Trophoblast cell (in vitro differentiated cells and primary cell): ENCODE results near the gene KLHL6.
A peak's percentile ranks its signal among the peaks of the same experiment; 100 is the strongest.

Experiments
- DNase-seq, 2 donors: peaks; one replicate each; pipeline ENCODE4 v3.0.0-alpha.2; 2016
- H2AFZ ChIP-seq: 2 replicates; pipeline ENCODE4 v1.6.1; 2013; ENCODE audit warnings: low read length, moderate library complexity, mild to moderate bottlenecking; ENCODE audit not compliant: insufficient read depth, poor library complexity
- H2AK5ac ChIP-seq: 2 replicates; pipeline ENCODE4 v1.6.1; 2013; ENCODE audit warnings: mild to moderate bottlenecking, low read length
- H2BK120ac ChIP-seq: 2 replicates; pipeline ENCODE4 v1.6.1; 2013; ENCODE audit warnings: low read length, mild to moderate bottlenecking, moderate library complexity; ENCODE audit not compliant: insufficient read depth, poor library complexity
- H2BK12ac ChIP-seq: 2 replicates; pipeline ENCODE4 v1.6.1; 2013; ENCODE audit warnings: mild to moderate bottlenecking, low read length, moderate library complexity
- H2BK5ac ChIP-seq: 2 replicates; pipeline ENCODE4 v1.6.1; 2013; ENCODE audit warnings: low read length, low read depth, moderate library complexity, mild to moderate bottlenecking; ENCODE audit not compliant: poor library complexity
- H3K14ac ChIP-seq: 2 replicates; pipeline ENCODE4 v1.6.1; 2013; ENCODE audit warnings: mild to moderate bottlenecking, low read length
- H3K18ac ChIP-seq: 2 replicates; pipeline ENCODE4 v1.6.1; 2013; ENCODE audit warnings: mild to moderate bottlenecking, low read length
- H3K23ac ChIP-seq: 2 replicates; pipeline ENCODE4 v1.6.1; 2013; ENCODE audit warnings: low read length
- H3K27ac ChIP-seq: 2 replicates; pipeline ENCODE4 v1.5.1; 2013; ENCODE audit warnings: low read depth, mild to moderate bottlenecking, inconsistent platforms, low read length, moderate library complexity
- H3K27me3 ChIP-seq: 2 replicates; pipeline ENCODE4 v1.6.1; 2013; ENCODE audit warnings: inconsistent platforms, mild to moderate bottlenecking, low read length, moderate library complexity; ENCODE audit not compliant: insufficient read depth
- H3K36me3 ChIP-seq, 2 experiments: 1 replicate in 1 of 2; 2 replicates in 1 of 2; pipeline ENCODE4 v1.6.1; 2013; ENCODE audit warnings: low read length in 2 of 2, mild to moderate bottlenecking in 2 of 2, moderate library complexity in 1 of 2; ENCODE audit not compliant: insufficient read depth in 2 of 2, control insufficient read depth in 1 of 2
- H3K4ac ChIP-seq: 2 replicates; pipeline ENCODE4 v1.6.1; 2013; ENCODE audit warnings: low read depth, mild to moderate bottlenecking, low read length, moderate library complexity
- H3K4me1 ChIP-seq, 2 experiments: 1 replicate in 1 of 2; 2 replicates in 1 of 2; pipeline ENCODE4 v1.6.1; 2013; ENCODE audit warnings: low read length in 2 of 2, mild to moderate bottlenecking in 2 of 2, moderate library complexity in 1 of 2; ENCODE audit not compliant: insufficient read depth in 2 of 2, control insufficient read depth in 1 of 2
- H3K4me2 ChIP-seq: 2 replicates; pipeline ENCODE4 v1.6.1; 2013; ENCODE audit warnings: inconsistent platforms, mild to moderate bottlenecking, low read length, moderate library complexity
- H3K4me3 ChIP-seq: 2 replicates; pipeline ENCODE4 v1.5.1; 2013; ENCODE audit warnings: mild to moderate bottlenecking, low read depth, low read length, inconsistent platforms
- H3K79me1 ChIP-seq: one replicate; pipeline ENCODE4 v1.6.1; 2013; ENCODE audit warnings: low read length
- H3K79me2 ChIP-seq: 2 replicates; pipeline ENCODE4 v1.6.1; 2013; ENCODE audit warnings: low read length, mild to moderate bottlenecking; ENCODE audit not compliant: control insufficient read depth, insufficient read depth, poor library complexity
- H3K9ac ChIP-seq: 2 replicates; pipeline ENCODE4 v1.6.1; 2013; ENCODE audit warnings: mild to moderate bottlenecking, low read length
- H3K9me3 ChIP-seq: 2 replicates; pipeline ENCODE4 v1.6.1; 2013; ENCODE audit warnings: low read depth, mild to moderate bottlenecking, control low read depth, inconsistent platforms, low read length; ENCODE audit not compliant: insufficient read depth
- H4K12ac ChIP-seq: 2 replicates; pipeline ENCODE4 v1.6.1; 2013; ENCODE audit warnings: low read depth, mild to moderate bottlenecking, low read length, moderate library complexity
- H4K8ac ChIP-seq: 2 replicates; pipeline ENCODE4 v1.6.1; 2013; ENCODE audit warnings: low read depth, mild to moderate bottlenecking, low read length, moderate library complexity
- H4K91ac ChIP-seq: one replicate; pipeline ENCODE4 v1.6.1; 2013; ENCODE audit warnings: low read depth, mild to moderate bottlenecking, low read length, moderate library complexity
- WGBS: extraction: QIAGEN DNeasy Blood & Tissue Kit; methylation state at CpG from one replicate; pipeline ENCODE4 v1.1.7; 2013; ENCODE audit warnings: missing lambda C conversion rate; ENCODE audit not compliant: insufficient read length, insufficient coverage; ENCODE audit errors: extremely low coverage; 5-methylcytosine and 5-hydroxymethylcytosine counted together

Gene KLHL6

DNA sequence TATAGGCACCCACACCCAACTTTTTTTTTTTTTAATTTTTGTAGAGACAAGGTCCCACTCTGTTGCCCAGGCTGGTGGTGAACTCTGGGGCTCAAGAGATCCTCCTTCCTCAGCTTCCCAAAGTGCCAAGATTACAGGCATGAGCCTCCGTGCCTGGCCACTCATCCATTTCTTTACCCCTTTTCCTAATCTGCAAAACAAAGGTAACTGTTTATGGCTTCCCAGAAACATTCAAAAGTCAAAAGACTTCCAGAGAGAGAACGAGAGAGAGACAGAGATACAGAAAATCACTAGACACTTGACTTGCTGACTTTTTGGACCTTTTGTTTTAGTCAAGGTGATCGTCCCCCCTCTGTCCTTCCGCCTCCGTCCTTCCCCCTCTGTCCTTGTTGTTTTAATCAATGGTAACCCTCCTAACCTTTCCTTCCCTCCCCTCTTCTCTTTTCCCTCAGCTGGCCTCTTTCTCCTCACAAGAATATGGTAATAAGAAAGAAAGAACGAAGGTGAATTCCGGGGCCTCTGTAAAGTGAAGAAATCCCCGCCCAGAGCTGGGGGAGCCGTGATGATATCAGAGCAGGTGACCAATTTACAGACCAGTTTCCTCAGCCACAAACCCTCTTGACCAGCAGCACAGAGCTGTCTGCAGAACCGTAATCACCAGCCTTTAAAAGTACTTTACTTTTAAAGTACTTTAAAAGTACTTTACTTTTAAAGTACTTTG is 21.9 kb downstream of the KLHL6 start:
- WGBS: no CpG with 5 or more reads among the region's 10 CpGs
- no peak overlapping the region for H3K14ac ChIP-seq
- H3K9ac ChIP-seq: no peak overlapping the region
- H2BK12ac ChIP-seq: no peak overlapping the region
- H4K91ac ChIP-seq: no peak overlapping the region
- H3K27ac ChIP-seq: no peak overlapping the region
- H3K4me3 ChIP-seq: no peak overlapping the region
- no peak overlapping the region for H3K4ac ChIP-seq
- H3K36me3 ChIP-seq: no peaks in the 10 kb centered on the region
- no peak overlapping the region for H4K8ac ChIP-seq
- H3K79me1 ChIP-seq: no peaks in the 10 kb centered on the region
- H3K23ac ChIP-seq: no peak overlapping the region
- H2AK5ac ChIP-seq: no peak overlapping the region
- no peak overlapping the region for H2BK5ac ChIP-seq
- no peaks in the 10 kb centered on the region for H3K27me3 ChIP-seq
- H3K9me3 ChIP-seq: no peaks in the 10 kb centered on the region
- no peak overlapping the region for H4K12ac ChIP-seq
- no peak overlapping the region for H2BK120ac ChIP-seq
- H3K18ac ChIP-seq: no peak overlapping the region
- peaks cover 0 to 2% of the 10 kb centered on the region in 2 experiments for H3K4me1 ChIP-seq
- H2AFZ ChIP-seq: no peak overlapping the region
- peak; percentile 49 to 60 for DNase-seq
- no peaks in the 10 kb centered on the region for H3K79me2 ChIP-seq
- H3K4me2 ChIP-seq: peak overlapping the region; percentile 18

DNA sequence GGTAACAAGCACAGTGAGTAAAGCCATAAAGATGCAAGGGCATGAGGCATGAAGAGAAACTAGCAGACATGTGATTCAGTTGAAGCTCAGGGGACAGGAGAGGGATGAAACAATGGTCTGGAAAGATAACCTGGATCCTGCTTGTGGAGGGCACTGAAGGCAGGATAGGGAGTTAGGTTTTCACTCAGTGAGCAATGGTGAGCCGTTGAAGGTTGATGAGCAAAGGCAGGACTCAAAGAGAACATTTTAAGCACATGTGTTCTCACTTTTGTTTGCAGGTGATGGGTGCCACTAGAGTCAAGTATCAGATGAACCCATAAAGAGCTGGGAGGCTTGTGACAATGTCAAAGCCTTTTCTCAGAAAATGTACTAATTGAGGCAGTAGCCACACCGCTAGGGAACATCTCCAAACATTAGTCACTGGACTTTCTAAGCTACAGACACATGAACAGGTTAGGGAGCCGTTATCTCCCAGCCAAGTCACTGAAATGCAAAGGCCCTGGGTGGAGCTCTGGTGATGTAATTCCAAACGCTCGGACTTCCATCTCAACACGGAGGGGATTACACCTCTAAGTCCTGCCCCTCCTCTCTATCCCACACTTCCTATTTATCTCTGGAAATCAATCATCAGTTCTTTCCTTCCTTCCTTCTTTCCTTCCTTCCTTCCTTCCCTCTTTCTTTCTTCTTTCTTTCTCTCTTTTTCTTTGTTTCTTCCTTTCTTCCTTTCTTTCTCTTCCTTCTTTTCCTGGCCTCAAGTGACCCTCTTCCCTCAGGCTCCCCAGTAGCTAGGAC is 22.7 kb downstream of the KLHL6 start:
- Histone ChIP-seq H4K91ac (no peak overlapping the region), H3K4me1 (peaks cover 0 to 2% of the 10 kb centered on the region in 2 experiments), H3K9ac (no peak overlapping the region), H3K4me2 (no peak overlapping the region), H4K8ac (no peak overlapping the region), H3K18ac (no peak overlapping the region), H3K9me3 (no peaks in the 10 kb centered on the region), H2BK5ac (no peak overlapping the region), H2AFZ (no peak overlapping the region), H3K4ac (no peak overlapping the region), H3K27ac (no peak overlapping the region), H2AK5ac (no peak overlapping the region), H3K27me3 (no peaks in the 10 kb centered on the region), H3K14ac (no peak overlapping the region), H2BK120ac (no peak overlapping the region), H3K36me3 (no peaks in the 10 kb centered on the region), H3K79me1 (no peaks in the 10 kb centered on the region), H3K23ac (no peak overlapping the region), H4K12ac (no peak overlapping the region), H2BK12ac (no peak overlapping the region), H3K4me3 (no peak overlapping the region), H3K79me2 (no peaks in the 10 kb centered on the region)
- WGBS: no CpG with 5 or more reads among the region's 6 CpGs
- DNase-seq: peak; percentile 70

DNA sequence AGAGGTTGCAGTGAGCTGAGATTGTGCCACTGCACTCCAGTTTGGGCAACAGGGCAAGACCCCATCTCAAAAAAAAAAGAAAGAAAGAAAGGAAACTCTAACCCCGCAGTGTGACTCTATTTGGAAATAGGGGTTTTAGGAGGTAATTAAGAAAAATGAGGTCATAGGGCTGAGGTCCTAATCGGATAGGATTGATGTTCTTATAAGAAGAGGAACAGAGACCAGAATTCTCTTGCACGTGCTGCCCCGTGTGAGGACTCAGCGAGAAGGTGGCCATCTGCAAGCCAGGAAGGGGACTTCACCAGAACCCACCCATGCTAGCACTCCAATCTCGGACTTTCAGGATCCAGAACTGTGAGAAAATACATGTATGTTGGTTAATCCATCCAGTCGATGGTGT is 25.8 kb downstream of the KLHL6 start:
- no peak overlapping the region for H4K8ac ChIP-seq
- no peaks in the 10 kb centered on the region for H3K79me1 ChIP-seq
- no peak for DNase-seq
- H3K9ac ChIP-seq: no peak overlapping the region
- H2AFZ ChIP-seq: no peak overlapping the region
- H3K4ac ChIP-seq: no peak overlapping the region
- H3K14ac ChIP-seq: no peak overlapping the region
- no peak overlapping the region for H2BK120ac ChIP-seq
- no peak overlapping the region for H2BK12ac ChIP-seq
- H2BK5ac ChIP-seq: no peak overlapping the region
- 100% methylated on average over 1 of the region's 7 CpGs for WGBS
- H3K4me2 ChIP-seq: no peak overlapping the region
- H3K4me3 ChIP-seq: no peak overlapping the region
- H3K36me3 ChIP-seq: no peaks in the 10 kb centered on the region
- no peak overlapping the region for H3K23ac ChIP-seq
- H2AK5ac ChIP-seq: no peak overlapping the region
- H4K12ac ChIP-seq: no peak overlapping the region
- H3K79me2 ChIP-seq: no peaks in the 10 kb centered on the region
- H3K9me3 ChIP-seq: no peaks in the 10 kb centered on the region
- peaks cover 0 to 2% of the 10 kb centered on the region in 2 experiments for H3K4me1 ChIP-seq
- no peak overlapping the region for H3K27ac ChIP-seq
- no peaks in the 10 kb centered on the region for H3K27me3 ChIP-seq
- no peak overlapping the region for H3K18ac ChIP-seq
- H4K91ac ChIP-seq: no peak overlapping the region

DNA sequence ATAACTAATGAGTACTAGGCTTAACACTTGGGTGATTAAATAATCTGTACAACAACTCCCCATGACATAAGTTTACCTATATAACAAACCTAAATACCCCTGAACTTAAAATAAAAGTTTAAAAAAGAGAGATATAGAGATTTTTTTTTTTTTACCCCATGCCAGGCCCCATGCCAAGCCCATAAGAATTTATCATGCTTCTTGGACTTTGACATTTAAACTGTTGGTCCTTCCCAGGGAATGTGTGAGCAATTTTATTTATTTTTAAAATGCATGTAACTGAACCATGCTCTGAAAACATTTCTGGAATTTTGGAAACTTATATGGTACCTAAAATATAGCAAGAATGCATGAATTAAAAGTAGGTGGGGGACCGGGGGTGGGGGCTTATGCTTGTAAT is 26.3 kb downstream of the KLHL6 start:
- WGBS: no CpG with 5 or more reads among the region's 1 CpG
- no peaks in the 10 kb centered on the region for H3K79me1 ChIP-seq
- no peaks in the 10 kb centered on the region for H3K36me3 ChIP-seq
- no peaks in the 10 kb centered on the region for H3K4me1 ChIP-seq
- no peak overlapping the region for H4K91ac ChIP-seq
- no peak overlapping the region for H2BK5ac ChIP-seq
- no peak overlapping the region for H4K12ac ChIP-seq
- H3K9ac ChIP-seq: no peak overlapping the region
- no peak overlapping the region for H3K4me2 ChIP-seq
- H4K8ac ChIP-seq: no peak overlapping the region
- DNase-seq: no peak
- no peak overlapping the region for H3K4ac ChIP-seq
- no peak overlapping the region for H2AK5ac ChIP-seq
- H2BK12ac ChIP-seq: no peak overlapping the region
- H3K18ac ChIP-seq: no peak overlapping the region
- no peak overlapping the region for H3K27ac ChIP-seq
- no peak overlapping the region for H3K14ac ChIP-seq
- H2AFZ ChIP-seq: no peak overlapping the region
- no peaks in the 10 kb centered on the region for H3K79me2 ChIP-seq
- no peak overlapping the region for H2BK120ac ChIP-seq
- no peaks in the 10 kb centered on the region for H3K27me3 ChIP-seq
- H3K23ac ChIP-seq: no peak overlapping the region
- no peaks in the 10 kb centered on the region for H3K9me3 ChIP-seq
- no peak overlapping the region for H3K4me3 ChIP-seq
